Dermis blood vessel endothelial cell (primary cell): Measurements from ENCODE around the gene IMPDH2. TPM values are rescaled to one million over a fixed set of nuclear protein-coding genes. Genes with fewer than 3 reads are reported as not detected.

Source experiments
- DNase-seq: peaks from one replicate; pipeline ENCODE4 v3.0.0; 2010
- total RNA-seq: library from RNA; depleted of rRNA; stranded (reverse); fragments of >200 nt; gene quantifications from 2 replicates; pipeline ENCODE4 v1.2.3, GENCODE V29; 2014

The IMPDH2 gene
- total RNA-seq = 145 and 226 TPM in 2 replicates

- DNase-seq = peak; percentile 96
These were observed at the start of gene IMPDH2 for GRCh38 chr3:49028673-49029562. IMPDH2 (minus strand) TSS chr3:49029398; CDS start chr3:49029350, 48 bp downstream.

- no peak for DNase-seq
These were observed 47.4 kb upstream of the IMPDH2 start for GRCh38 chr3:49076646-49077045.

- no peak for DNase-seq
These were observed 46.9 kb upstream of the IMPDH2 start for GRCh38 chr3:49076116-49076515.

- DNase-seq = no peak
These were observed 28.8 kb upstream of the IMPDH2 start for GRCh38 chr3:49058011-49058410.

- no peak for DNase-seq
These were observed 28.1 kb upstream of the IMPDH2 start for GRCh38 chr3:49057268-49057667.

GRCh38 chr3:49054344-49054862 lies 25.2 kb upstream of the IMPDH2 start:
- DNase-seq = no peak

- DNase-seq = no peak
These were observed 24.3 kb upstream of the IMPDH2 start for GRCh38 chr3:49053543-49053942.

GRCh38 chr3:49035281-49035680 lies 6.1 kb upstream of the IMPDH2 start:
- no peak for DNase-seq

GRCh38 chr3:49034650-49035049 lies 5.5 kb upstream of the IMPDH2 start:
- DNase-seq = no peak

GRCh38 chr3:49032646-49033304 lies 3.6 kb upstream of the IMPDH2 start:
- no peak for DNase-seq

GRCh38 chr3:49030321-49030720 lies 1.1 kb upstream of the IMPDH2 start:
- no peak for DNase-seq

- no peak for DNase-seq
These were observed 326 bp upstream of the IMPDH2 start for GRCh38 chr3:49029563-49029884.

GRCh38 chr3:49028298-49028672 lies 913 bp downstream of the IMPDH2 start:
- DNase-seq = no peak

- no peak for DNase-seq
These were observed 1.6 kb downstream of the IMPDH2 start for GRCh38 chr3:49027634-49028033.

GRCh38 chr3:49026536-49026935 lies 2.7 kb downstream of the IMPDH2 start:
- no peak for DNase-seq

- no peak for DNase-seq
These were observed 3.2 kb downstream of the IMPDH2 start for GRCh38 chr3:49025793-49026520.

- DNase-seq = no peak
These were observed 4.0 kb downstream of the IMPDH2 start for GRCh38 chr3:49025005-49025792.

GRCh38 chr3:49024449-49024848 lies 4.7 kb downstream of the IMPDH2 start:
- no peak for DNase-seq

GRCh38 chr3:49023775-49024174 lies 5.4 kb downstream of the IMPDH2 start:
- DNase-seq = no peak

- no peak for DNase-seq
These were observed 6.5 kb downstream of the IMPDH2 start for GRCh38 chr3:49022688-49023171.

- DNase-seq = peak; percentile 97
These were observed 7.1 kb downstream of the IMPDH2 start, which contains the start of gene NDUFAF3 for GRCh38 chr3:49021813-49022687. NDUFAF3 (plus strand) TSS chr3:49022121; CDS start chr3:49022145, 24 bp downstream.
